A549 (cell line): ENCODE data around the gene STAM. TPM values are rescaled to one million over a fixed set of nuclear protein-coding genes. Genes with fewer than 3 reads are reported as not detected.

Experiments used
- polyA plus RNA-seq, 4 experiments: library from polyadenylated mRNA; depleted of rRNA in 3 of 4; stranded (reverse); fragments of >200 nt; fragmentation: RNase III in 1 of 4; extraction: RNeasy Plus Mini Kit Qiagen cat#74134 plus additional on column Dnase treatment in 1 of 4; gene quantifications; 2 replicates in 3 of 4; 3 replicates in 1 of 4; pipeline ENCODE4 v1.2.3, GENCODE V29; 2011 to 2017
- small RNA-seq, 6 experiments: library from RNA; depleted of rRNA; stranded (forward); fragments of <200 nt; gene quantifications; one replicate each; pipeline ENCODE3, GENCODE V24; 2012

STAM gene
- polyA plus RNA-seq, 2 of the 4 experiments (the other 2 are of a cell fraction): 24.4 to 51.7 TPM

Small RNAs within 50 kb of the gene (small RNA-seq; reads per million reads assigned to genes)
- 0 reads per million in 6 experiments for gene AC069542.2

Other genes starting within 250 kb of the STAM start
- gene ST8SIA6, start 189.6 kb upstream of the STAM start, polyA plus RNA-seq (2011; rRNA removed): 0.16 and 0.17 TPM in 2 replicates
- 0.09 to 0.25 TPM (median 0.20 TPM) in 3 replicates for gene ST8SIA6, start 189.6 kb upstream of the STAM start, polyA plus RNA-seq (2017; fragmentation: RNase III; extraction: RNeasy Plus Mini Kit Qiagen cat#74134 plus additional on column Dnase treatment)
- 74.1 and 92.1 TPM in 2 replicates for gene HACD1, start 26.8 kb upstream of the STAM start, polyA plus RNA-seq (2011; rRNA removed)
- 44.9 to 49.1 TPM (median 48.6 TPM) in 3 replicates for gene HACD1, start 26.8 kb upstream of the STAM start, polyA plus RNA-seq (2017; fragmentation: RNase III; extraction: RNeasy Plus Mini Kit Qiagen cat#74134 plus additional on column Dnase treatment)
- gene TMEM236, start 108.0 kb downstream of the STAM start, polyA plus RNA-seq (2011; rRNA removed): 0.05 and 0.09 TPM in 2 replicates
- 0.06 to 0.14 TPM (median 0.08 TPM) in 3 replicates for gene TMEM236, start 108.0 kb downstream of the STAM start, polyA plus RNA-seq (2017; fragmentation: RNase III; extraction: RNeasy Plus Mini Kit Qiagen cat#74134 plus additional on column Dnase treatment)
- gene MRC1, start 165.2 kb downstream of the STAM start, polyA plus RNA-seq (2011; rRNA removed): 0.01 TPM in 1 of 2 replicates, not detected in the other
- gene MRC1, start 165.2 kb downstream of the STAM start, polyA plus RNA-seq (2017; fragmentation: RNase III; extraction: RNeasy Plus Mini Kit Qiagen cat#74134 plus additional on column Dnase treatment): 0.01 to 0.03 TPM in 2 of 3 replicates, not detected in the other